ENCODE data around the gene TEAD1.

TEAD1 gene

DNA sequence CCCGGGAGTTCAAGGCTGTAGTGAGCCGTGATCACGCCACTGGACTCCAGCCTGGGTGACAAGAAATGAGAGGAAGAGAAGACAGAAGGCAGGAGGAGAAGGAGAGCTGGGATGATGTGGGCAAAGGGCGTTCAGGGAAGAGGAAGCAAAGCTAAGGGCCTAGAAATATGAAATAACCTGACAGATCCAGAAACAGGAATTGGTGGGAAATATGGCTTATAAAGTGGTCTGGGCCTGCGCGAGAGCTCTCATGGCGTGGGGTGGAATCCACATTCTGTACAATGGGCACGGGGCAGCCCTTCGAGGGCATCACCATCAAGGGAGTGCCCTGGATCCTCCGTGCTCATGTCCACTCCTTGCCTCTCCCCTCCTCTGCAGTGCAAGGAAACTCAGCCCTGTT lies 288.1 kb downstream of the TEAD1 start:
- Histone ChIP-seq H3K9ac (ENCODE audit: low read length) (no peak overlapping the region), H3K9me3 (ENCODE audit: control insufficient read depth, low read length) (no peaks in the 10 kb centered on the region), H3K27me3 (ENCODE audit: control insufficient read depth, insufficient read depth, low read length) (no peaks in the 10 kb centered on the region), H3K4me1 (ENCODE audit: control insufficient read depth, insufficient read depth, low read length) (no peaks in the 10 kb centered on the region), H3K36me3 (ENCODE audit: control insufficient read depth, insufficient read depth, low read length) (no peaks in the 10 kb centered on the region), H3K4me3 (ENCODE audit: low read length) (no peak overlapping the region)

DNA sequence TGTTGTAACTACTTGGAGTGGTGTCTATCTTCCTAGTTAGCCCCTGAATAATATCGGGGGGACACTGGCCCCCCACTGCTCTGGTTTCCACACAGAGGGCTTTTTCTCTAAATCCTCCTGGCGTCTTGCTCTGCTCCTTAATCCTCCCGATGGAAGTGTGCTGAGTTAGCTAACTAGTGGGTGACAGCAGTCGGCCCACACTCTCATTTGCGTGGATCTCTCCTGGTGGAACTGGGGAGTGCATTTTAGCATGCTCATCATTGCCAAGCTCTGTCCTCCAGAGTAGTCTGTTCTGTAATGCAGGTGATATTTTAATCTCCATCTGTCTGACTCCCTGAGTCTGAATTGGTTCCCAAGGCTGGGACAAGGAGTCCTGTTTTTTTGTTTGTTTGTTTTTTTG lies 288.8 kb downstream of the TEAD1 start:
- Histone ChIP-seq H3K4me1 (ENCODE audit: control insufficient read depth, insufficient read depth, low read length) (no peaks in the 10 kb centered on the region), H3K27me3 (ENCODE audit: control insufficient read depth, insufficient read depth, low read length) (no peaks in the 10 kb centered on the region), H3K9me3 (ENCODE audit: control insufficient read depth, low read length) (no peaks in the 10 kb centered on the region)

DNA sequence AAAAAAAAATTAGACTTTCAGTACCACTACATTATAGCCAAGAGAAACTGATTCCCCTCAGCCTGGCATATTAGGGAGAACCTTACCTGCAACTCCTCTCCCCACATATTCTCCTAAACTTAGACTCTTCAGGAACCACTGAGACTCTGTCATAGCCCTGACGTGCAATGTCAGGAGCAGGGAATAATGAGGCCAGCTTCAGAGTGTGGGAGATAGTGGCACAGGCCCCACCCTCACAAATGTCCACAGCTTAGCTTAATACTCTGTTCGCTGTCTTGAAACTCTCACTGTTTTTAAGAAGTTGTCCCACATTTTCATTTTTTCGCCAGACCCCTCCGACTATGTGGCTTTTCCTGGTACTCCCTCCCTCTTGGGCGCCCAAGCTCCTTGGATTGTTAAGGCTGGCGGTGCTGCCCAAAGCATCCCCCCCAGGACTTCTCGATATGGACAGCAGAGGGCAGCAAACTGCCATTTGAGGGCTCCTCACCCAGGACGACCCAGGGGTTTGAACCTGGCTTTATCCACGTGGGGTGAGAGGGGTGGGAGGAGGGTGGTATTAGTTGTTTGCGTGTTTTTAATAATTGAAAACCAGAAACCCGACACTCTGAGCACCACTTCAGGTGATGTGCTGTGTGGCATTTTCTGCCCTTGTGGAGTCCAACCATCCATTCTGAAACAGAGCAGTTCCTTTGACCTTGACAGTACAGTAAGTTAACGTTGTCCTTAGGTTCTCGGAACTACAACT lies 289.7 kb downstream of the TEAD1 start:
- no peaks in the 10 kb centered on the region for H3K4me1 ChIP-seq (ENCODE audit: control insufficient read depth, insufficient read depth, low read length)
- no peak overlapping the region for H3K4me3 ChIP-seq (ENCODE audit: low read length)
- H3K27me3 ChIP-seq (ENCODE audit: control insufficient read depth, insufficient read depth, low read length) = no peaks in the 10 kb centered on the region
- H3K9me3 ChIP-seq (ENCODE audit: control insufficient read depth, low read length) = no peaks in the 10 kb centered on the region
- H3K36me3 ChIP-seq (ENCODE audit: control insufficient read depth, insufficient read depth, low read length) = no peaks in the 10 kb centered on the region
- H3K9ac ChIP-seq (ENCODE audit: low read length) = no peak overlapping the region

More for the DNA sequence above, 288.8 kb downstream of the TEAD1 start:
- Histone ChIP-seq H3K4me3 (ENCODE audit: low read length) (no peak overlapping the region), H3K9ac (ENCODE audit: low read length) (no peak overlapping the region), H3K36me3 (ENCODE audit: control insufficient read depth, insufficient read depth, low read length) (no peaks in the 10 kb centered on the region)

DNA sequence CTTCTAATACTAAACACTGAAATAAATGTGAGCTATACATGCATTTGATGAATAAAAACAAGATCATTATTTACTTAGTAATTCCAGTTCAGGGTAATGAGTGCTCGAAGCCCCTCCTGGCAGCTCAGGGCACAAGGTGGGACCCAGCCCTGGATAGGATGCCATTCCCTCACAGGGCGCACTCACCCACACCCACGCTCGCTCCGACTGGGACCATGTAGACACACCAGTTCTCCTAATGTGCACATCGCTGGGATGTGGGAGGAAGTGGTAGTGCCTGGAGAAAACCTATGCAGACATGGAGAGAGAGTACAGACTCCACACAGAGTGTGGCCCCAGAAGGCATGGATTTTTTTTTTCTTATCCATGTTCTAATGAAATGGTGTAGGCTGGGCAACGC lies 290.4 kb downstream of the TEAD1 start:
- H3K27me3 ChIP-seq (ENCODE audit: control insufficient read depth, insufficient read depth, low read length) = no peaks in the 10 kb centered on the region
- H3K4me3 ChIP-seq (ENCODE audit: low read length) = no peak overlapping the region
- no peaks in the 10 kb centered on the region for H3K9me3 ChIP-seq (ENCODE audit: control insufficient read depth, low read length)
- no peaks in the 10 kb centered on the region for H3K4me1 ChIP-seq (ENCODE audit: control insufficient read depth, insufficient read depth, low read length)
- H3K36me3 ChIP-seq (ENCODE audit: control insufficient read depth, insufficient read depth, low read length) = no peaks in the 10 kb centered on the region
- no peak overlapping the region for H3K9ac ChIP-seq (ENCODE audit: low read length)

DNA sequence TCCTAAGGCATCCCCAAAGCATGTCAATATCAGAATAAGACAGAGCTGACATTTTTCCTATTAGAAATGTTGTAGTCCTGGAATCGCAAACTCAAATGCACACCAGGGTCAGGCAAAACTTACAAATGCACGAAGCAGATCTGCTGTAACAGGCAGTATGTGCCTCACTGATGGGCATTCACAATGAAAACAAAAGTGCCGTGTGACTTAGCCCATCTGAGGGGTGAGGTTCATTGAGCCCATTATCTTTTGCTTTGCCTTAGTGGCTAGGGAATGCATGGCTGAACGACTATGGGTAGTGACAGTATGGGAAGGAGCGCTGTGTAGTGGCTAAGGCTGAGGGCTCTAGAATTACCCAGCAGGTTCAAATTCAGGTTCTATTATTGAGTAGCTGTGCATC lies 291.8 kb downstream of the TEAD1 start:
- no peak overlapping the region for H3K9ac ChIP-seq (ENCODE audit: low read length)
- no peaks in the 10 kb centered on the region for H3K9me3 ChIP-seq (ENCODE audit: control insufficient read depth, low read length)
- H3K4me1 ChIP-seq (ENCODE audit: control insufficient read depth, insufficient read depth, low read length) = no peaks in the 10 kb centered on the region
- no peaks in the 10 kb centered on the region for H3K36me3 ChIP-seq (ENCODE audit: control insufficient read depth, insufficient read depth, low read length)
- no peaks in the 10 kb centered on the region for H3K27me3 ChIP-seq (ENCODE audit: control insufficient read depth, insufficient read depth, low read length)
- no peak overlapping the region for H3K4me3 ChIP-seq (ENCODE audit: low read length)

DNA sequence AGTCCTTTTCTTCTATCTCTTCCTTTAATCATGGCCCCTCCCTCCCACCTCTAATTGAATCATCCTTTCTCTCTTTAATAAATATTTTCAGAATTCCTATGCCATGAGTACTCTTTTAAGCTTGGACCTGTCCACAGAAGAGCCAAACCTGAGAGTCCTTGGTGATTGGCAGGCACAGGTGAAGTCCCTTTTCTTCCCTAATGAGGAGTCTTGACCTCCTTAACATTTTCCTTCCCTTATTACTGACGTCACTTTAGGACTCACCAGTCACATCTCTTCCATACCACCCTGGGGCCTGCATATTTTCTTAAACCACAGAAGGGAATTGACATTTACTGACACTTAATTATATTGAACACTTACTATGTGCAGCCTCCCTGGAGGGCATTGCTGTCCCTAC lies 293.9 kb downstream of the TEAD1 start:
- H3K27me3 ChIP-seq (ENCODE audit: control insufficient read depth, insufficient read depth, low read length) = no peaks in the 10 kb centered on the region
- no peaks in the 10 kb centered on the region for H3K4me1 ChIP-seq (ENCODE audit: control insufficient read depth, insufficient read depth, low read length)
- H3K9ac ChIP-seq (ENCODE audit: low read length) = no peak overlapping the region
- no peaks in the 10 kb centered on the region for H3K36me3 ChIP-seq (ENCODE audit: control insufficient read depth, insufficient read depth, low read length)
- H3K4me3 ChIP-seq (ENCODE audit: low read length) = no peak overlapping the region
- no peaks in the 10 kb centered on the region for H3K9me3 ChIP-seq (ENCODE audit: control insufficient read depth, low read length)

DNA sequence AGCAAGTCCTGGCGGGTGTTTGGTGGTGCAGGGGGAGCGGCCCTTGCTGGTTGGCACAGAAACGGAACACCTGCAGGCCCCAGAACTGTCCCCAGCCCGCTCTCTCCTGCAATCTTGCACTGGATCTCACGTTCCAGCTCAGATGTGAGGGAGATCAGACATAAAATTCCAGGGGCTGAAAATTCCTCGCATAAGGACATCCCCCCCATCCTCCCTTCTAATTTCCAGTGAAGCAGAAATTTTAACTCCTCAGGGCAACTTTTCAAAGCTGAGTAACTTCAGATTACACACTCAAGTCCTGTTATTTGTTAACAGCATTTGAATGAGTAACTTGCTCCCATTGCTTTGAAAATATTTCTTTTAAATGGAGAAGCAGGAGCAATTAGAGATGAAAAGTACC lies 294.6 kb downstream of the TEAD1 start:
- peaks cover 3% of the 10 kb centered on the region for H3K4me1 ChIP-seq (ENCODE audit: control insufficient read depth, insufficient read depth, low read length)
- no peaks in the 10 kb centered on the region for H3K36me3 ChIP-seq (ENCODE audit: control insufficient read depth, insufficient read depth, low read length)

DNA sequence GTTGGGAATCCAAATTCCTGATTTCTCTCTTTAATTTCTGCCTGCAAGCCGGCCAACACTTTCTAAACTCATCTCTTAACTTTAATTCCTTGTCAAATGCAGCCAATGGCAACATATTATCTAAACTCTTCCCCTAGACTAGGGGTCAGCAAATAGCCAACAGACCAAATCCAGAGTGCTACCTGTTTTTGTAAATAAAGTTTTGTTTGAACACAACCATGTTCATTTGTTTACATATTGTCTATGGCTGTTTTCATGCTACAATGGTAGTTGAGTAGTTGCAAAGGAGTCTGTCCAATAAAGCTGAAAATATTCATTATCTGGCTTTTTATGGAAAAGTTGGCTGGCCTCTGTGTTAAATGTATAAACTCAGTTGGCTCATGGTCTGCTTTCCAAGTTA lies 297.7 kb downstream of the TEAD1 start:
- no peak overlapping the region for H3K4me3 ChIP-seq (ENCODE audit: low read length)
- no peaks in the 10 kb centered on the region for H3K9me3 ChIP-seq (ENCODE audit: control insufficient read depth, low read length)

More for the DNA sequence above, 294.6 kb downstream of the TEAD1 start:
- no peak overlapping the region for H3K4me3 ChIP-seq (ENCODE audit: low read length)
- no peaks in the 10 kb centered on the region for H3K9me3 ChIP-seq (ENCODE audit: control insufficient read depth, low read length)
- H3K27me3 ChIP-seq (ENCODE audit: control insufficient read depth, insufficient read depth, low read length) = no peaks in the 10 kb centered on the region
- H3K9ac ChIP-seq (ENCODE audit: low read length) = no peak overlapping the region

DNA sequence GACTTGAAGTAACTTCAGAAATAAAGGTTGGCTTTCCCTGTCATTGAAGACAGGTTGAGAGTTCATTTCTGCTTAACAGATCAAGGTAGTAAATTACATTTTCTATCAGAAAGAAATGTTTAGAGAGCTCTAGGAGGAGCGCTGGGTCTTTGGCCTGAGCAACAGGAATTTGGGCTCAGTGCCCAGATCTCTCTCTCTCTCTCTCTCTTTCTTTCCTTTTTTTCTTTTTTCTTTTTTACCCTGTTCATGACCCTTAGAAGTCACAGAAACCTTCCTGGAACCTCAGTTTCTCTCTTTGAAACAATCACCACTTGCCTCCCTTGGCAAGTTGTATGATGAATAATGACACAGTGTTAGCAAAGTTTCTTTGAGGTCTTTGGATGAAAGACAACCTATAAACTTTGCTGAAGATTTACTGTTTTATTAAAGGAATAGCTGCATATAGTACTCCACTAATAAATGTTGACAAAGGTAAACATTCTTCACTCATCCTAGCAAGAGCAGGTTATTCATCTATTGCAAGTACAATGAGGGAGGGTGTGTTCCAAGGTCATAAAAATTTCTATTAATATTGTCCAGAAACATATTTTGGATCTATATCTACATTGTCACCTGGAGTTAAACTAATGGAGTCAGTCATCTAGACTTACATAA lies 299.4 kb downstream of the TEAD1 start:
- H3K4me1 ChIP-seq (ENCODE audit: control insufficient read depth, insufficient read depth, low read length) = peaks cover 22% of the 10 kb centered on the region
- no peaks in the 10 kb centered on the region for H3K27me3 ChIP-seq (ENCODE audit: control insufficient read depth, insufficient read depth, low read length)
- no peak overlapping the region for H3K9ac ChIP-seq (ENCODE audit: low read length)
- H3K9me3 ChIP-seq (ENCODE audit: control insufficient read depth, low read length) = no peaks in the 10 kb centered on the region
- no peaks in the 10 kb centered on the region for H3K36me3 ChIP-seq (ENCODE audit: control insufficient read depth, insufficient read depth, low read length)
- H3K4me3 ChIP-seq (ENCODE audit: low read length) = no peak overlapping the region

More for the DNA sequence above, 297.7 kb downstream of the TEAD1 start:
- no peaks in the 10 kb centered on the region for H3K36me3 ChIP-seq (ENCODE audit: control insufficient read depth, insufficient read depth, low read length)
- peaks cover 22% of the 10 kb centered on the region for H3K4me1 ChIP-seq (ENCODE audit: control insufficient read depth, insufficient read depth, low read length)
- no peaks in the 10 kb centered on the region for H3K27me3 ChIP-seq (ENCODE audit: control insufficient read depth, insufficient read depth, low read length)
- no peak overlapping the region for H3K9ac ChIP-seq (ENCODE audit: low read length)

DNA sequence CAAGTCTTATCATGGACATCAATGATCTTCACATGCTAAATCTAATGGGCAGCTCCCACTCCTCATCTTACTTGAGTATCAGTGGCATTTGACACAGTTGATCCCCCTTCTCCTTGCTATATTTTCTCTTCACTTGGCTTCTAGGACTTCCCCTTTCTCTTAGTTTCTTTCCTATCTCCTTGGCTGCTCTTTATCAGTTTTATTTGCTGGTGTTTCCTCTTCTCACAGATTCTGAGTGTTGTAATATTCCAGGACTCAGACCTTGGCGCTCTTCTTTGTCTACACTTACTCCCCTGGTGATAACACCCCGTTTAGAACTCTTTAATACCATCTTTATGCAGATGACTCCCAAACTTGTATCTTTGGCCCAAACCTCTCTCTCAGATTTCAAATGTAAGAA lies 301.0 kb downstream of the TEAD1 start:
- Histone ChIP-seq H3K36me3 (ENCODE audit: control insufficient read depth, insufficient read depth, low read length) (no peaks in the 10 kb centered on the region), H3K4me3 (ENCODE audit: low read length) (no peak overlapping the region), H3K27me3 (ENCODE audit: control insufficient read depth, insufficient read depth, low read length) (no peaks in the 10 kb centered on the region), H3K9me3 (ENCODE audit: control insufficient read depth, low read length) (no peaks in the 10 kb centered on the region), H3K4me1 (ENCODE audit: control insufficient read depth, insufficient read depth, low read length) (peaks cover 22% of the 10 kb centered on the region), H3K9ac (ENCODE audit: low read length) (no peak overlapping the region)

DNA sequence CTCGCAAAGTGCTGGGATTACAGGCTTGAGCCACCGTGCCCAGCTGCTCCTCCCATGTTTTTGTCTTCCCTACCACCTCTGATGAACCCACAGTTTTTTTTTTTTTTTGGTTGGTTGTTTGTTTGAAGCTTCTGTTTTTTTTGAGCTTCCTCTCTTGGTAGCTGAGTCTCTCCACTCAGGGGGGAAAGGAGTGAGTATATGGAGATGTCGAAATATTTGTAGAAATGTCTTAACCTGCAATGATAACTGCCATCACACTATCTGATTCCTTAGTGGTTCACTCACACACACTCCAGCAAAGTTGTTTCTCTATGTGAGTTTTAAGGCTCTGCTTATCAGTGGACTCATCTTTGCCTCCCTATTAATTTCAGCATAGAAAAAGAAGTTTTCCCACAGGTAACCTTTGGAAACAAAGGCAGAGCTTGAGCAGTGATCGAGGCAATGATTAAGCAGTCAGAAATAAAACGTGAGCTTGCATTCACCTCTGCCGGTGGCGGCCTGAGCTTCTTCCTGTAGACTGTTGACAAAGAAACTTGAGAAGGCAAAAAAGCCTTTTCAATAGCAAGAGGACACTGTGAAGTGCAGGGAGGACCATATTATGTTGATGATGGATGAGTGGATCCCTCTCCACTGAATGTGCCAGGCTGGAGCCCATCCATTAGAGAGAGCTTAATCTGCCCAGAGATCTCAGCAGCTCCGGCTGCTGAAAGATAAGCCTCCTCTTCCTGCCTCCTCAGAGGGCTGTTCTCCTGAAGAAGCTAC lies 305.9 kb downstream of the TEAD1 start:
- no peak overlapping the region for H3K4me3 ChIP-seq (ENCODE audit: low read length)
- no peaks in the 10 kb centered on the region for H3K9me3 ChIP-seq (ENCODE audit: control insufficient read depth, low read length)
- no peak overlapping the region for H3K9ac ChIP-seq (ENCODE audit: low read length)
- H3K27me3 ChIP-seq (ENCODE audit: control insufficient read depth, insufficient read depth, low read length) = no peaks in the 10 kb centered on the region
- no peaks in the 10 kb centered on the region for H3K36me3 ChIP-seq (ENCODE audit: control insufficient read depth, insufficient read depth, low read length)
- H3K4me1 ChIP-seq (ENCODE audit: control insufficient read depth, insufficient read depth, low read length) = peaks cover 16% of the 10 kb centered on the region

Data from mucosa of stomach (tissue), 1 donor.